A375 (cell line): ENCODE measurements around the gene RIMBP3B. TPM values are rescaled to one million over a fixed set of nuclear protein-coding genes. Genes with fewer than 3 reads are reported as not detected.

ENCODE experiments used
- small RNA-seq: library from RNA; depleted of rRNA; stranded (forward); fragments of <200 nt; gene quantifications from one replicate; pipeline ENCODE3, GENCODE V24; 2014
- total RNA-seq: library from RNA; depleted of rRNA; stranded (reverse); fragments of >200 nt; shearing (Covaris generic); gene quantifications from 2 replicates; pipeline ENCODE4 v1.2.3, GENCODE V29; 2014; rRNA removed

Gene RIMBP3B
- 0.53 TPM in 2 replicates for total RNA-seq

GRCh38 chr22:21383701-21384467 lies at the start of gene RIMBP3B:
RIMBP3B (plus strand) TSS chr22:21383751; CDS start chr22:21383859, 108 bp downstream.

GRCh38 chr22:21417227-21417746 lies 33.7 kb downstream of the RIMBP3B start, which contains the start of gene HIC2:
HIC2 (plus strand) TSS chr22:21417371; CDS start chr22:21442832, 25,461 bp downstream.

Small RNA genes within 50 kb of the gene (small RNA-seq; reads per million reads assigned to genes)
- not detected for gene RF00492
- gene RN7SKP63: not detected

Other genes with a start within 250 kb of the RIMBP3B start
- gene HIC2, start 33.6 kb downstream of the RIMBP3B start, total RNA-seq: 5.6 and 6.7 TPM in 2 replicates
- 0.53 and 1.8 TPM in 2 replicates for gene TMEM191C, start 83.6 kb downstream of the RIMBP3B start, total RNA-seq
- 0.03 TPM in 1 of 2 replicates, not detected in the other for gene RIMBP3C, start 167.7 kb downstream of the RIMBP3B start, total RNA-seq
- 32.3 and 34.1 TPM in 2 replicates for gene UBE2L3, start 184.0 kb downstream of the RIMBP3B start, total RNA-seq
- gene YDJC, start 246.3 kb downstream of the RIMBP3B start, total RNA-seq: 59.2 and 72.3 TPM in 2 replicates
- gene CCDC116, start 249.0 kb downstream of the RIMBP3B start, total RNA-seq: not detected in 2 replicates